OCI-LY3 (cell line): Measurements from ENCODE around the gene TMEM87B.
A peak's percentile ranks its signal among the peaks of the same experiment; 100 is the strongest.

ENCODE experiments used
- H2AFZ ChIP-seq: fragments of 200-600, 300-600 bp; shearing (Covaris generic); 2 replicates; pipeline ENCODE4 v1.6.0; 2014; ENCODE audit warnings: antibody characterized with exemption, low read depth, low read length
- H3K27ac ChIP-seq: fragments of 200-600, 300-600 bp; sonication (generic); 2 replicates; pipeline ENCODE4 v1.5.1; 2014; ENCODE audit warnings: mild to moderate bottlenecking, low read length, moderate library complexity, mixed read lengths
- H3K27me3 ChIP-seq: fragments of 200-600, 300-600 bp; sonication (generic); 2 replicates; pipeline ENCODE4 v1.6.1; 2014; ENCODE audit warnings: low read depth, low read length, mixed read lengths
- H3K36me3 ChIP-seq: fragments of 200-600, 300-600 bp; sonication (generic); replicated peaks from 2 replicates; pipeline ENCODE3; 2014; ENCODE audit warnings: low read depth, low read length, mixed read lengths
- H3K4me1 ChIP-seq: fragments of 300-600, 200-600 bp; sonication (generic); 2 replicates; pipeline ENCODE4 v1.6.1; 2014; ENCODE audit warnings: low read length, mixed read lengths
- H3K4me2 ChIP-seq: fragments of 200-600, 300-600 bp; sonication (generic); 2 replicates; pipeline ENCODE4 v1.6.1; 2014; ENCODE audit warnings: low read length, mixed read lengths
- H3K4me3 ChIP-seq: fragments of 300-600, 200-600 bp; sonication (generic); 2 replicates; pipeline ENCODE4 v1.5.1; 2014; ENCODE audit warnings: antibody characterized with exemption, mild to moderate bottlenecking, low read length, moderate library complexity
- H3K79me2 ChIP-seq: fragments of 300-600, 200-600 bp; shearing (Covaris generic); 2 replicates; pipeline ENCODE4 v1.6.1; 2014; ENCODE audit warnings: mild to moderate bottlenecking, low read length, mixed read lengths
- H3K9ac ChIP-seq: fragments of 300-600, 200-600 bp; shearing (Covaris generic); 2 replicates; pipeline ENCODE4 v1.6.0; 2014; ENCODE audit warnings: mild to moderate bottlenecking, low read length, moderate library complexity
- H3K9me3 ChIP-seq: fragments of 200-600, 300-600 bp; shearing (Covaris generic); 2 replicates; pipeline ENCODE4 v1.6.1; 2014; ENCODE audit warnings: low read length, mixed read lengths; ENCODE audit not compliant: insufficient read depth
- H4K20me1 ChIP-seq: fragments of 200-600, 300-600 bp; sonication (generic); 2 replicates; pipeline ENCODE4 v1.6.1; 2016; ENCODE audit warnings: low read length, mixed read lengths; ENCODE audit not compliant: insufficient read depth
- CTCF ChIP-seq: fragments of 200-600, 300-600 bp; sonication (generic); IDR thresholded peaks from 2 replicates; pipeline ENCODE4 v1.5.1; 2014; ENCODE audit warnings: antibody characterized with exemption, low read length, low read depth
- EZH2phosphoT487 ChIP-seq: fragments of 200-600 bp; shearing (Covaris generic); IDR thresholded peaks from 2 replicates; pipeline ENCODE4 v1.6.1; 2018; ENCODE audit warnings: antibody characterized with exemption, mixed run types, low read depth

Gene TMEM87B

GRCh38 chr2:112087346-112088020, 32.4 kb downstream of the TMEM87B start:
- Histone ChIP-seq H3K36me3 (peaks cover 75% of the 10 kb centered on the region), H4K20me1 (no peaks in the 10 kb centered on the region), H3K9me3 (no peaks in the 10 kb centered on the region), H3K4me2 (peak overlapping the region; percentile 52), H3K9ac (peak overlapping the region; percentile 31; the same call in 1 of the 2 replicates), H3K27ac (peak overlapping the region; percentile 85), H3K79me2 (no peaks in the 10 kb centered on the region), H2AFZ (no peak overlapping the region), H3K4me3 (peak overlapping the region; percentile 41), H3K4me1 (peaks cover 29% of the 10 kb centered on the region), H3K27me3 (no peaks in the 10 kb centered on the region)
- TF ChIP-seq EZH2phosphoT487 = no peak
- no peak for TF ChIP-seq CTCF

- H3K9ac ChIP-seq = no peak overlapping the region
- H3K79me2 ChIP-seq = no peaks in the 10 kb centered on the region
- H3K9me3 ChIP-seq = no peaks in the 10 kb centered on the region
- no peak overlapping the region for H3K4me3 ChIP-seq
- peaks cover 60% of the 10 kb centered on the region for H3K36me3 ChIP-seq
- H3K27ac ChIP-seq = no peak overlapping the region
- peaks cover 29% of the 10 kb centered on the region for H3K4me1 ChIP-seq
- TF ChIP-seq CTCF (no peak), EZH2phosphoT487 (no peak)
- no peaks in the 10 kb centered on the region for H3K27me3 ChIP-seq
- H4K20me1 ChIP-seq = no peaks in the 10 kb centered on the region
- no peak overlapping the region for H2AFZ ChIP-seq
- no peak overlapping the region for H3K4me2 ChIP-seq
Observed at GRCh38 chr2:112089375-112089774, 34.3 kb downstream of the TMEM87B start.

- Histone ChIP-seq H3K36me3 (peaks cover 51% of the 10 kb centered on the region), H3K4me1 (peaks cover 21% of the 10 kb centered on the region), H2AFZ (no peak overlapping the region), H3K9ac (no peak overlapping the region), H4K20me1 (no peaks in the 10 kb centered on the region), H3K27ac (no peak overlapping the region), H3K27me3 (no peaks in the 10 kb centered on the region), H3K79me2 (no peaks in the 10 kb centered on the region), H3K4me2 (no peak overlapping the region), H3K9me3 (no peaks in the 10 kb centered on the region), H3K4me3 (no peak overlapping the region)
- TF ChIP-seq EZH2phosphoT487 = no peak
- TF ChIP-seq CTCF = no peak
Observed at GRCh38 chr2:112092286-112093041, 37.4 kb downstream of the TMEM87B start.

GRCh38 chr2:112093216-112093615, 38.1 kb downstream of the TMEM87B start:
- H3K4me2 ChIP-seq = no peak overlapping the region
- no peaks in the 10 kb centered on the region for H4K20me1 ChIP-seq
- peaks cover 13% of the 10 kb centered on the region for H3K4me1 ChIP-seq
- H3K27ac ChIP-seq = no peak overlapping the region
- H3K27me3 ChIP-seq = no peaks in the 10 kb centered on the region
- no peaks in the 10 kb centered on the region for H3K9me3 ChIP-seq
- H3K9ac ChIP-seq = no peak overlapping the region
- H3K36me3 ChIP-seq = peaks cover 48% of the 10 kb centered on the region
- H2AFZ ChIP-seq = no peak overlapping the region
- TF ChIP-seq EZH2phosphoT487 (no peak), CTCF (no peak)
- no peak overlapping the region for H3K4me3 ChIP-seq
- no peaks in the 10 kb centered on the region for H3K79me2 ChIP-seq
